Measurements from ENCODE around the gene PIWIL1.

PIWIL1 gene

GRCh38 chr12:130356222-130356621, 18.5 kb downstream of the PIWIL1 start:
- H3K4me3 ChIP-seq (ENCODE audit: low read depth, low read length), result no peak overlapping the region
- no peak for DNase-seq (ENCODE audit: low read depth)
- no peak for TF ChIP-seq CTCF (IDR thresholded peaks at IDR 0.05; ENCODE audit: control insufficient read depth, extremely low read depth, insufficient read depth)

GRCh38 chr12:130357241-130357640, 19.6 kb downstream of the PIWIL1 start:
- no peak for DNase-seq (ENCODE audit: low read depth)
- no peak overlapping the region for H3K4me3 ChIP-seq (ENCODE audit: low read depth, low read length)
- TF ChIP-seq CTCF (IDR thresholded peaks at IDR 0.05; ENCODE audit: control insufficient read depth, extremely low read depth, insufficient read depth), result no peak

- no peak overlapping the region for H3K4me3 ChIP-seq (ENCODE audit: low read depth, low read length)
- TF ChIP-seq CTCF (IDR thresholded peaks at IDR 0.05; ENCODE audit: control insufficient read depth, extremely low read depth, insufficient read depth), result no peak
Observed at GRCh38 chr12:130357729-130358330, 20.1 kb downstream of the PIWIL1 start.

GRCh38 chr12:130362060-130362459, 24.4 kb downstream of the PIWIL1 start:
- TF ChIP-seq CTCF (IDR thresholded peaks at IDR 0.05; ENCODE audit: control insufficient read depth, extremely low read depth, insufficient read depth), result no peak

More at GRCh38 chr12:130357729-130358330, 20.1 kb downstream of the PIWIL1 start:
- DNase-seq (ENCODE audit: low read depth), result no peak

GRCh38 chr12:130364578-130364977, 26.9 kb downstream of the PIWIL1 start:
- DNase-seq (ENCODE audit: low read depth), result no peak
- no peak overlapping the region for H3K4me3 ChIP-seq (ENCODE audit: low read depth, low read length)
- no peak for TF ChIP-seq CTCF (IDR thresholded peaks at IDR 0.05; ENCODE audit: control insufficient read depth, extremely low read depth, insufficient read depth)

More at GRCh38 chr12:130362060-130362459, 24.4 kb downstream of the PIWIL1 start:
- DNase-seq (ENCODE audit: low read depth), result no peak
- no peak overlapping the region for H3K4me3 ChIP-seq (ENCODE audit: low read depth, low read length)

- H3K4me3 ChIP-seq (ENCODE audit: low read depth, low read length), result no peak overlapping the region
- no peak for TF ChIP-seq CTCF (IDR thresholded peaks at IDR 0.05; ENCODE audit: control insufficient read depth, extremely low read depth, insufficient read depth)
- no peak for DNase-seq (ENCODE audit: low read depth)
Observed at GRCh38 chr12:130366159-130366558, 28.5 kb downstream of the PIWIL1 start.

- no peak overlapping the region for H3K4me3 ChIP-seq (ENCODE audit: low read depth, low read length)
- no peak for TF ChIP-seq CTCF (IDR thresholded peaks at IDR 0.05; ENCODE audit: control insufficient read depth, extremely low read depth, insufficient read depth)
- no peak for DNase-seq (ENCODE audit: low read depth)
Observed at GRCh38 chr12:130367003-130367402, 29.3 kb downstream of the PIWIL1 start.
